Psoas muscle (tissue), 8 donors: ENCODE data around the gene GALNT14. TPM values are rescaled to one million over a fixed set of nuclear protein-coding genes. Genes with fewer than 3 reads are reported as not detected.

Experiments
- ATAC-seq, 4 donors: fragments of 200-7000 bp; cut with Tn5 transposase; one replicate each; pipeline ENCODE4 v1.9.1; 2020; ENCODE audit warnings: moderate library complexity in 3 of 4, mild to moderate bottlenecking in 2 of 4
- DNase-seq, 2 donors: peaks; one replicate each; pipeline ENCODE4 v3.0.0-alpha.2; 2020
- H3K27ac ChIP-seq: fragments of 200-600 bp; one replicate; pipeline ENCODE4 v1.8.0; 2022
- H3K27me3 ChIP-seq, 3 donors: fragments of 200-600 bp in 1 of 3; one replicate each; pipeline versions ENCODE4 v1.6.1 to v1.8.0; 2013 to 2022; ENCODE audit warnings: low read length in 2 of 3, mild to moderate bottlenecking in 2 of 3, moderate library complexity in 1 of 3; ENCODE audit not compliant: insufficient read depth in 3 of 3
- H3K36me3 ChIP-seq, 2 donors: fragments of 200-600 bp in 1 of 2; one replicate each; pipeline versions ENCODE4 v1.6.1 to v1.8.0; 2013 to 2022; ENCODE audit warnings: low read depth in 1 of 2, mild to moderate bottlenecking in 1 of 2, moderate library complexity in 1 of 2; ENCODE audit not compliant: insufficient read depth in 1 of 2
- H3K4me1 ChIP-seq: fragments of 200-600 bp; one replicate; pipeline ENCODE4 v1.8.0; 2022
- H3K4me3 ChIP-seq: fragments of 200-600 bp; one replicate; pipeline ENCODE4 v1.8.0; 2022; ENCODE audit warnings: mild to moderate bottlenecking
- H3K9me3 ChIP-seq: fragments of 200-600 bp; one replicate; pipeline ENCODE4 v1.8.0; 2022
- CTCF ChIP-seq: fragments of 200-600 bp; IDR thresholded peaks from one replicate; pipeline ENCODE4 v1.8.0; 2022; ENCODE audit warnings: antibody characterized with exemption
- WGBS, 3 donors: extraction: QIAGEN DNeasy Blood & Tissue Kit; methylation state at CpG; one replicate each; pipeline versions ENCODE4 v1.1.6 to v1.1.7; 2013; 5-methylcytosine and 5-hydroxymethylcytosine counted together
- intact Hi-C, 2 donors: fragments of 100-400 bp; cut with DNase I; formaldehyde crosslinking; loops; one replicate each; pipeline versions ENCODE4 v1.11.0 to v1.14.2; 2022
- polyA plus RNA-seq, 3 donors: library from polyadenylated mRNA; stranded (reverse); fragments of 200-250 nt; gene quantifications; one replicate each; pipeline ENCODE4 v1.2.3, GENCODE V29; 2013
- total RNA-seq, 4 donors: library from RNA; stranded (reverse); fragmentation: NEBNext Ultra II Directional in 2 of 4; extraction: Animal tissue kit (Norgen Biotek cat#: 25700) in 2 of 4; gene quantifications; one replicate each; pipeline versions ENCODE4 v1.2.1 to v1.2.4, GENCODE V29; 2021 to 2023
- donor health status: healthy with polysubstance abuse.
- donor health status: DM: no; HTN: no; CAD: no; lungs with moderate emphysema.
- donor health status: Bipolar disorder and iron deficiency.
- donor health status: healthy.
- donor health status: DM: yes; HTN: yes; CAD: no.
- donor health status: DM: no; HTN: no; CAD: no.
- donor health status: DM: no; HTN: no; CAD: no.
- donor health status: DM: yes; HTN: yes; CAD: no.

GALNT14 gene
- total and polyA plus RNA-seq, 7 donors: 0.13 to 0.54 (median 0.24) TPM; not detected in 1

DNA sequence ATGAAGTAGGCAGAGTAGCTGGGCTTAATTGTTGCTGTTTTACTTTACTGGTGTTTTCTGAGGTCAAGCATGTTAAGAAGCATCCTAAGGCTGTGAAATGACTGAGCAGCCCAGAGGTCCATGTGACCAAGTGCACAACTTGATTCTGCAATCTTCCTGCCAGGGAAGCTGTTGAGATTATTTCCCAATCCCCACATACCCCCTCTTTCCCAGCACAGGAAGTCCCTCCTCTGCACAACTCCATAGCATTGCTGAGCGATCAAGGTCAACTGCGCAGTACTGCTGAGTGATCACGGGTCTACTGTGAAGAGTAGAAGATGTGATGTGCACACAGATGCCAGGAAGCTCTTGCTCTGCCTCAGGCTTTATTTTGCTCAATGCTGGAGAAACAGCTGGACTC is 105.8 kb downstream of the GALNT14 start:
- no peak overlapping the region for H3K4me3 ChIP-seq
- H3K27ac ChIP-seq: no peak overlapping the region
- no peaks in the 10 kb centered on the region for H3K36me3 ChIP-seq
- no peak for DNase-seq
- no peaks in the 10 kb centered on the region for H3K4me1 ChIP-seq
- 83 to 91% (median 91%) methylated on average over 3 of the region's 3 CpGs for WGBS, 3 donors
- peaks cover 16% of the 10 kb centered on the region for H3K9me3 ChIP-seq
- ATAC-seq: no peak
- TF ChIP-seq CTCF: no peak
- peaks cover 0 to 2% (median 0%) of the 10 kb centered on the region in 3 donors for H3K27me3 ChIP-seq
- intact Hi-C loops: no loop called here

DNA sequence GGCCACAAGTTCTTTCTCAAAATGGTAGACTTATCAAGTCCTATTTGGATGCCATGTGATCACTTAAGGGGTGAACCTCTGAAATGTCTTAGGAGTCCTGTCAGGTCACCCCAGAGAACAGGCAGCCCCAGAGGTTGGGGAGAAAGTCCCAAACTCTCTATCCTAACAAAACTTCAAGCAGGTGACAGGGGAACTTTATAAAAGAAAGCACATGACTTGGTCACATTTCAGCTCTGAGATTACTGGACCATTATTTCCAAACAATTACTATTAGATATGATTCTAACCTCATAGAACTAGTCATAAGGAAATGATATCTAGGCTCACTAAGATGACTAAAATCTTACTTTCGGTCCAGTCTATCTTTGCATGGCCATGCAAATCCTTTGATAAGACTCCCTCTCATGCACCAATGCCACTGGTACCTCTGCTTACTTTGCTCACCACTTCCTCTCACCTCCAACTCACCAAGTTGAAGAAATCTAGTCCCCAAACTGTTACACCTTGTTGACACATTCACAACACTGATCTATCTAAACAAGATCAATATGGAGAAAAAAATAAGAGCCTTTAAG is 107.0 kb downstream of the GALNT14 start:
- H3K27ac ChIP-seq: no peak overlapping the region
- no peak for TF ChIP-seq CTCF
- H3K9me3 ChIP-seq: peaks cover 3% of the 10 kb centered on the region
- no peaks in the 10 kb centered on the region for H3K36me3 ChIP-seq
- ATAC-seq (no peak), DNase-seq (no peak)
- 0 to 62% (median 46%) methylated on average over 1 of the region's 1 CpG for WGBS, 3 donors
- no peak overlapping the region for H3K4me3 ChIP-seq
- H3K27me3 ChIP-seq: peaks cover 0 to 2% (median 0%) of the 10 kb centered on the region in 3 donors
- no peaks in the 10 kb centered on the region for H3K4me1 ChIP-seq
- intact Hi-C loops: no loop called here

DNA sequence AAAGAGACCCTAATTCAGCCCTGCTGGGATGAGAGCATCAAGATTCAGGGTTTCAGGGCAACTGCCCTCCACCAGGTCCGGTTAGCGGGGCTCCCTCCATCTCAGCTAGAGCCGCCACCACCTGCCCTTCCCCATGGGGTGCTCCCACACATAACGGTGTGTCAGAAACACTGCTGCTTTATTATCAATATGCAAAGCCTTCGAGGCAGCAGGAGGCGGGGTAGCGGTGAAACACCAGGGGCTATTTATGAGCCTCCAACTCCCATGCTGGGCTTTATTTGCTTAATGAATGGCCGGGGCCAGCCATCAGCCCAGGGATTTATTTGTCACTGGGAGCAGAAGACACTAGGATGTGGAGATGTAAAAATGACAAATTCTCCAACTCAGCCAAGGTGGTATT is 109.8 kb downstream of the GALNT14 start:
- no peaks in the 10 kb centered on the region for H3K36me3 ChIP-seq
- TF ChIP-seq CTCF: no peak
- no peak overlapping the region for H3K27ac ChIP-seq
- DNase-seq: no peak
- ATAC-seq: no peak
- H3K9me3 ChIP-seq: no peaks in the 10 kb centered on the region
- H3K4me1 ChIP-seq: no peaks in the 10 kb centered on the region
- intact Hi-C loops: no loop called here
- no peak overlapping the region for H3K4me3 ChIP-seq
- H3K27me3 ChIP-seq: peaks cover 0 to 2% (median 0%) of the 10 kb centered on the region in 3 donors
- 39 to 51% (median 50%) methylated on average over 8 of the region's 8 CpGs for WGBS, 3 donors

DNA sequence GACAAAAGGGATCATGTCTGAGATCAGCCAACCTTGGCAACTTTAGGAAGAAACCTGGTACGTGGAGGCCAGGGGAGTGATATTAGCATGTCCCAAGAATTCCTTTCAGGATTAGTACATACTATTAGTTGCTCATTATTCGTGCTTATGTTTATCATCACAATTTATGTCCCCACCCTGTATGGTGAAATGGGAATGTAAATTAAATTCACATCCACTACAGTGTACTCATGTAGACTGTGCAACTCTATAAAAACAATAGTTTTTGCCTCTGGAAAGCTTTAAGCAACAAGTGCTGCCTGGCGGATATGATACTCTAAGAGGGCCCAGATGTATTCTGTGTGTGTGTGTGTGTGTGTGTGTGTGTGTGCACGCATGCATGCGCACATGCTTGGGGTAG is 110.7 kb downstream of the GALNT14 start:
- Histone ChIP-seq H3K36me3 (no peaks in the 10 kb centered on the region), H3K9me3 (no peaks in the 10 kb centered on the region), H3K4me1 (no peaks in the 10 kb centered on the region), H3K4me3 (no peak overlapping the region), H3K27me3 (peaks cover 0 to 2% (median 0%) of the 10 kb centered on the region in 3 donors), H3K27ac (no peak overlapping the region)
- no peak for DNase-seq
- intact Hi-C loops: no loop called here
- 88 to 96% (median 90%) methylated on average over 5 of the region's 5 CpGs for WGBS, 3 donors
- TF ChIP-seq CTCF: no peak
- ATAC-seq: no peak

DNA sequence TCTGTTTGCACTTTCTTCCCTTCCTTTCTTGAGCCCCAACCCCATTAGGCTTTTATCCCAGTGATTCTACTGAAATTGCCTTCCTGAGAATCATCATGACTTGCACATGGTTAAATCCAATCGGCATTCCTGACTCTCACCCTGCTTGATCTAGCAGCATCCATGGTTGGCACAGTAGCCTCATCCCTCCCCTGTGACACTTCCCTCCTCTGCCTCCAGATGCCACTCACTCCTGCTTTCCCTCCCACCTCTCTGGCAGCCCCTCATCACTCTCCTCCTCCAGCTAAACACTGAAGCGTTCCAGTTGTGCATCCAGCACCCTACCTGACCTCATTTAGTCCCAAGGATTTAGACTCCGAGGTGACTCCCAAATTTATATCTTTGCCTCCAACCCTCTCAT is 114.7 kb downstream of the GALNT14 start:
- ATAC-seq (no peak), DNase-seq (no peak)
- TF ChIP-seq CTCF: no peak
- Histone ChIP-seq H3K36me3 (no peaks in the 10 kb centered on the region), H3K27ac (no peak overlapping the region), H3K4me3 (no peak overlapping the region), H3K27me3 (no peaks in the 10 kb centered on the region), H3K9me3 (no peaks in the 10 kb centered on the region), H3K4me1 (no peaks in the 10 kb centered on the region)
- WGBS, 3 donors: 73 to 81% (median 78%) methylated on average over 3 of the region's 3 CpGs
- intact Hi-C loops: no loop called here
